T-cell (primary cell): ENCODE results near the gene KCND1. TPM values are rescaled to one million over a fixed set of nuclear protein-coding genes. Genes with fewer than 3 reads are reported as not detected.

ENCODE experiments used
- ATAC-seq, 4 experiments: fragments of 200-7000 bp in 3 of 4; fragments of 150-1000 bp in 1 of 4; cut with Tn5 transposase; replicated peaks in 1 of 4; 1 replicate in 3 of 4; 2 replicates in 1 of 4; pipeline ENCODE4 v1.10.0; 2021; ENCODE audit warnings: moderate library complexity in 3 of 4, mild to moderate bottlenecking in 2 of 4, moderate number of reproducible peaks in 1 of 4
- CTCF ChIA-PET, 2 donors: fragments of 300-600 bp; sonication (Branson Sonifier 250); formaldehyde crosslinking; loops; one replicate each; lab custom pipeline; 2022; ENCODE audit warnings: antibody characterized with exemption in 2 of 2; lab: Charles Lee
- POLR2A ChIA-PET, 2 donors: fragments of 300-600 bp; sonication (Branson Sonifier 250); formaldehyde crosslinking; loops; one replicate each; lab custom pipeline; 2022; ENCODE audit warnings: antibody characterized with exemption in 2 of 2; lab: Charles Lee
- DNase-seq, 35 experiments: peaks; one replicate each; pipeline versions ENCODE4 v3.0.0 to v3.0.0-alpha.2; 2013 to 2023
- H3K27ac ChIP-seq: one replicate; pipeline ENCODE4 v1.5.1; 2013; ENCODE audit warnings: low read length
- H3K27me3 ChIP-seq, 2 experiments: replicated peaks in 1 of 2; 1 replicate in 1 of 2; 2 replicates in 1 of 2; pipeline versions ENCODE4 v1.6.1 to v1.7.0; 2013; ENCODE audit warnings: low read length in 1 of 2, mixed read lengths in 1 of 2; ENCODE audit not compliant: control insufficient read depth in 2 of 2, insufficient read depth in 2 of 2; ENCODE audit errors: extremely low read depth in 1 of 2
- H3K36me3 ChIP-seq, 2 donors: 1 replicate in 1 of 2; 2 replicates in 1 of 2; pipeline versions ENCODE4 v1.6.1 to v1.7.0; 2013; ENCODE audit warnings: low read length in 1 of 2; ENCODE audit not compliant: control insufficient read depth in 2 of 2, insufficient read depth in 1 of 2; ENCODE audit errors: extremely low read depth in 1 of 2
- H3K4me1 ChIP-seq, 2 experiments: 1 replicate in 1 of 2; 2 replicates in 1 of 2; pipeline versions ENCODE4 v1.6.1 to v1.7.0; 2013; ENCODE audit warnings: low read length in 2 of 2, mixed read lengths in 1 of 2; ENCODE audit not compliant: insufficient read depth in 2 of 2, control insufficient read depth in 1 of 2; ENCODE audit errors: extremely low read depth in 1 of 2
- H3K4me3 ChIP-seq, 2 donors: 1 replicate in 1 of 2; 2 replicates in 1 of 2; pipeline versions ENCODE4 v1.5.1 to v1.7.0; 2013; ENCODE audit warnings: mild to moderate bottlenecking in 2 of 2, low read length in 1 of 2, moderate library complexity in 1 of 2; ENCODE audit not compliant: control insufficient read depth in 1 of 2; ENCODE audit errors: extremely low read depth in 1 of 2
- H3K9me3 ChIP-seq: 2 replicates; pipeline ENCODE4 v1.7.0; 2013
- H3K27ac Mint-ChIP-seq, 2 donors: one replicate each; pipeline ENCODE4 v1.8.0; 2020 to 2021; ENCODE audit warnings: mild to moderate bottlenecking in 2 of 2, mixed read lengths in 2 of 2
- H3K27me3 Mint-ChIP-seq, 2 donors: one replicate each; pipeline ENCODE4 v1.8.0; 2021 to 2022; ENCODE audit warnings: mixed read lengths in 2 of 2
- H3K36me3 Mint-ChIP-seq: one replicate; pipeline ENCODE4 v1.8.0; 2021; ENCODE audit warnings: mixed read lengths
- H3K4me1 Mint-ChIP-seq, 3 donors: one replicate each; pipeline ENCODE4 v1.8.0; 2020 to 2022; ENCODE audit warnings: mixed read lengths in 3 of 3, mild to moderate bottlenecking in 1 of 3
- H3K4me3 Mint-ChIP-seq, 3 donors: one replicate each; pipeline ENCODE4 v1.8.0; 2020 to 2022; ENCODE audit warnings: mild to moderate bottlenecking in 3 of 3, mixed read lengths in 3 of 3, moderate library complexity in 3 of 3
- H3K9me3 Mint-ChIP-seq, 3 donors: one replicate each; pipeline ENCODE4 v1.8.0; 2020 to 2022; ENCODE audit warnings: mixed read lengths in 3 of 3
- WGBS: methylation state at CpG from one replicate; pipeline ENCODE4 v1.1.5; 2013; ENCODE audit warnings: missing lambda C conversion rate; ENCODE audit not compliant: insufficient coverage; 5-methylcytosine and 5-hydroxymethylcytosine counted together
- total RNA-seq, 35 experiments: library from RNA in 6 of 35; stranded (reverse) in 6 of 35; fragments of 120-200 nt in 1 of 35; gene quantifications; one replicate each; pipeline versions ENCODE4 v1.2.1 to v1.2.4 and lab custom pipeline; 2013 to 2026

Gene KCND1
- total RNA-seq, 5 donors from 2014 or later (not counting 1 experiment from before 2014, with no cell fraction given), result 0.85 to 3.7 (median 2.6) TPM

- Mint-ChIP-seq H3K27me3 (peaks cover 0 to 5% of the 10 kb centered on the region in 2 donors), H3K4me1 (peaks cover 25 to 42% (median 29%) of the 10 kb centered on the region in 3 donors), H3K4me3 (peak overlapping the region; percentile 97 to 99 (median 98)), H3K27ac (peak overlapping the region; percentile 94 to 95), H3K9me3 (no peaks in the 10 kb centered on the region), H3K36me3 (peaks cover 19% of the 10 kb centered on the region)
- DNase-seq, result peak in 33 of 35 experiments; percentile 8 to 79 (median 61)
- under 1% methylated on average over 16 of the region's 17 CpGs for WGBS
- Histone ChIP-seq H3K4me3 (peak overlapping the region; percentile 84 to 96), H3K4me1 (peaks cover 0 to 23% of the 10 kb centered on the region in 2 experiments), H3K9me3 (no peaks in the 10 kb centered on the region), H3K27me3 (no peaks in the 10 kb centered on the region), H3K27ac (peak overlapping the region; percentile 95), H3K36me3 (peaks cover 0 to 25% of the 10 kb centered on the region in 2 donors)
- ChIA-PET POLR2A (interaction anchor here (0.7 to 1.6 kb wide), 5 partner anchors 43 to 351 kb away, joined by 3 to 8 read pairs (median 5); no protein-coding TSS in a partner anchor), CTCF (interaction anchor here in 1 of 2 donors (0.8 to 0.9 kb wide), 2 partner anchors 42 to 462 kb away, joined by 3 read pairs; no protein-coding TSS in a partner anchor)
- ATAC-seq, result peak; percentile 22 to 55 (median 37)
Measured at GRCh38 chrX:49001521-49002090, 30.0 kb upstream of the KCND1 start.

DNA sequence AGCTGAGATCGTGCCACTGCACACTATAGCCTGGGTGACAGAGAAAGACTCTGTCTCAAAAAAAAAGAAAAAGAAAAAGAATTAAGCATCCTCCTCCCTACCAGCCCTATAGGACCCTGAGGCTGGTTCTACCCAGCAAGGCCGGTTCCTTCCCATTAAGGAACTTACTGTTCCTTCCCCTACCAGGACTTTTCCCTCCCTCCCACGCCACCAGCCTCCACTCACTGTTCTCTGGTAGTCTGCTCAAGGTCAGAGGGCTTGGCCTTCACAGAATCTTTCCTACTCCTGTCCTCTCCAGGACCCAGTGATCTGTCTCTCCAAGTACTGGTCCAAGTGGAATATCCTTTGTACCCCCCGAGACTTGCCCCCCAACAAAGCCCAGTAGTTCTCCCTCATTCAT lies 29.0 kb upstream of the KCND1 start:
- peaks cover 25 to 43% (median 29%) of the 10 kb centered on the region in 3 donors for H3K4me1 Mint-ChIP-seq
- ATAC-seq (no peak), DNase-seq (no peak)
- Histone ChIP-seq H3K4me1 (peaks cover 0 to 23% of the 10 kb centered on the region in 2 experiments), H3K27ac (no peak overlapping the region), H3K4me3 (no peak overlapping the region), H3K9me3 (no peaks in the 10 kb centered on the region), H3K36me3 (peaks cover 0 to 32% of the 10 kb centered on the region in 2 donors), H3K27me3 (no peaks in the 10 kb centered on the region)
- CTCF ChIA-PET, result interaction anchor here in 1 of 2 donors (0.7 kb wide), 1 partner anchor 326 kb away, joined by 3 read pairs; no protein-coding TSS in a partner anchor
- peak overlapping the region; percentile 97 to 99 (median 98) for H3K4me3 Mint-ChIP-seq
- no peaks in the 10 kb centered on the region for H3K9me3 Mint-ChIP-seq
- peaks cover 21% of the 10 kb centered on the region for H3K36me3 Mint-ChIP-seq
- no peak overlapping the region for H3K27ac Mint-ChIP-seq
- no CpG with 5 or more reads among the region's 4 CpGs for WGBS
- POLR2A ChIA-PET, result interaction anchor here in 1 of 2 donors (0.7 kb wide), 1 partner anchor 41 kb away, joined by 11 read pairs; no protein-coding TSS in a partner anchor
- peaks cover 0 to 5% of the 10 kb centered on the region in 2 donors for H3K27me3 Mint-ChIP-seq

- Histone ChIP-seq H3K36me3 (peaks cover 0 to 32% of the 10 kb centered on the region in 2 donors), H3K27ac (no peak overlapping the region), H3K4me3 (no peak overlapping the region), H3K27me3 (no peaks in the 10 kb centered on the region), H3K4me1 (peaks cover 0 to 23% of the 10 kb centered on the region in 2 experiments), H3K9me3 (no peaks in the 10 kb centered on the region)
- POLR2A ChIA-PET, result interaction anchor here in 1 of 2 donors (0.5 kb wide), 1 partner anchor 98 kb away, joined by 3 read pairs; no protein-coding TSS in a partner anchor
- Mint-ChIP-seq H3K27me3 (peaks cover 0 to 14% of the 10 kb centered on the region in 2 donors), H3K4me3 (no peak overlapping the region), H3K4me1 (peaks cover 29 to 43% (median 35%) of the 10 kb centered on the region in 3 donors), H3K36me3 (peaks cover 30% of the 10 kb centered on the region), H3K27ac (no peak overlapping the region), H3K9me3 (no peaks in the 10 kb centered on the region)
- CTCF ChIA-PET, result no interaction called here
- no peak for DNase-seq
- WGBS, result no CpG with 5 or more reads among the region's 5 CpGs
- ATAC-seq, result no peak
Measured at GRCh38 chrX:48999030-48999429, 27.4 kb upstream of the KCND1 start.

GRCh38 chrX:48998391-48998790 lies 26.7 kb upstream of the KCND1 start:
- no CpG with 5 or more reads among the region's 4 CpGs for WGBS
- Histone ChIP-seq H3K27ac (no peak overlapping the region), H3K9me3 (no peaks in the 10 kb centered on the region), H3K36me3 (peaks cover 0 to 37% of the 10 kb centered on the region in 2 donors), H3K27me3 (no peaks in the 10 kb centered on the region), H3K4me1 (peaks cover 0 to 23% of the 10 kb centered on the region in 2 experiments), H3K4me3 (no peak overlapping the region)
- Mint-ChIP-seq H3K4me3 (no peak overlapping the region), H3K36me3 (peaks cover 30% of the 10 kb centered on the region), H3K9me3 (no peaks in the 10 kb centered on the region), H3K27ac (no peak overlapping the region), H3K27me3 (peaks cover 0 to 14% of the 10 kb centered on the region in 2 donors), H3K4me1 (peaks cover 29 to 42% (median 32%) of the 10 kb centered on the region in 3 donors)
- POLR2A ChIA-PET, result no interaction called here
- DNase-seq, result no peak
- CTCF ChIA-PET, result interaction anchor here in 1 of 2 donors (0.6 kb wide), 1 partner anchor 49 kb away, joined by 8 read pairs; no protein-coding TSS in a partner anchor
- ATAC-seq, result no peak

DNA sequence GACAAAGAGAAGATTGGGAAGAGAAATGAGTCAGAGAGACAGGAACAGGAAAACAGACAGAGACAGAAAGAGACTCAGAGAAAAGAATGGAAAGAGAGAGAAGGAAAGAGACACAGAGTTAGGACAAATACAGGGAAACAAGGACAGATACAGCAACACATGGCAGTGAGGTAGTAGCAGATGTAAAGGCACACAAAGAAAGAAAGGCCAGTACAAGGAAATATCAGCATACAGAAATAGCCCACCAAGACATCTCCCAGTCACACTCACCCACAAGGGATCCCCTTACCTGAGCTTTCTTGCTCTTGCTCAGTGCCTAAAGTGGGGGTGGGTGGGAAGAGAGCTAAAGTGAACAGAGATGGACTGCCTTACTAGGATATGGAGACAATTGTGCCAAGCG lies 26.2 kb upstream of the KCND1 start:
- no peak for ATAC-seq
- H3K36me3 Mint-ChIP-seq, result peaks cover 30% of the 10 kb centered on the region
- H3K27ac ChIP-seq, result no peak overlapping the region
- no peak for DNase-seq
- CTCF ChIA-PET, result interaction anchor here in 1 of 2 donors (0.6 kb wide), 1 partner anchor 48 kb away, joined by 8 read pairs; no protein-coding TSS in a partner anchor
- no peaks in the 10 kb centered on the region for H3K27me3 ChIP-seq
- peaks cover 0 to 23% of the 10 kb centered on the region in 2 experiments for H3K4me1 ChIP-seq
- POLR2A ChIA-PET, result no interaction called here
- no CpG with 5 or more reads among the region's 1 CpG for WGBS
- no peaks in the 10 kb centered on the region for H3K9me3 Mint-ChIP-seq
- H3K27me3 Mint-ChIP-seq, result peaks cover 0 to 14% of the 10 kb centered on the region in 2 donors
- peaks cover 29 to 42% (median 32%) of the 10 kb centered on the region in 3 donors for H3K4me1 Mint-ChIP-seq
- H3K36me3 ChIP-seq, result peaks cover 0 to 42% of the 10 kb centered on the region in 2 donors
- no peak overlapping the region for H3K4me3 Mint-ChIP-seq
- peak overlapping the region in 1 of 2 donors; percentile 43 for H3K27ac Mint-ChIP-seq
- H3K4me3 ChIP-seq, result no peak overlapping the region
- no peaks in the 10 kb centered on the region for H3K9me3 ChIP-seq

DNA sequence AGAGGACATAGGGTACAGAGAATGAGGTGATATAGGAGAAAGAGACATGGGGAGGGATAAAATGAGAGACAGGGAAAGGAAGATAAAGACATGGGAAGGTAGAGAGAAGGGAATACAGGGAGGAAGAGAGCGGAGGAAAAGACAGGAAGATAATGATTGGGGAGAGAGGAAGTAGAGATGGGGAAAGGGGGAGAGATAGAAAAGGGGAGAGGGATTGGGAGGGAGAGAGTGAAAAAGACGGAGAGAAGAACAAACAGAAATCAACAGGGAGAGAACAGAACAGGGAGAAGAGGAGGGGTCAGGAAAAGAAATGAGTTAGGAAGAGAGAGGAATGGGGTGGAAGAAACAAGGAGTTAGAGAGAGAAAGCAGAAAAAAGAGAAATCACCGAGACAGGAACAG lies 25.8 kb upstream of the KCND1 start:
- Mint-ChIP-seq H3K36me3 (peaks cover 33% of the 10 kb centered on the region), H3K27me3 (peaks cover 0 to 14% of the 10 kb centered on the region in 2 donors), H3K9me3 (no peaks in the 10 kb centered on the region), H3K27ac (peak overlapping the region in 1 of 2 donors; percentile 63), H3K4me3 (no peak overlapping the region), H3K4me1 (peaks cover 29 to 42% (median 30%) of the 10 kb centered on the region in 3 donors)
- POLR2A ChIA-PET, result no interaction called here
- no CpG with 5 or more reads among the region's 3 CpGs for WGBS
- no peak overlapping the region for H3K27ac ChIP-seq
- CTCF ChIA-PET, result no interaction called here
- ATAC-seq (no peak), DNase-seq (no peak)
- no peaks in the 10 kb centered on the region for H3K27me3 ChIP-seq
- peaks cover 0 to 23% of the 10 kb centered on the region in 2 experiments for H3K4me1 ChIP-seq
- H3K4me3 ChIP-seq, result no peak overlapping the region
- H3K36me3 ChIP-seq, result peaks cover 0 to 44% of the 10 kb centered on the region in 2 donors
- H3K9me3 ChIP-seq, result no peaks in the 10 kb centered on the region
